A549 (cell line): Measurements from ENCODE around the gene INKA2. TPM values are rescaled to one million over a fixed set of nuclear protein-coding genes. Genes with fewer than 3 reads are reported as not detected.

Experiments used
- ATAC-seq, 2 experiments: fragments of 200-7000 bp in 1 of 2; fragments of >200 bp in 1 of 2; cut with Nextera tagmentation in 1 of 2; cut with Tn5 transposase in 1 of 2; 3 replicates each; pipeline versions ENCODE4 v1.8.0 to v1.9.1; 2018 to 2020; ENCODE audit warnings: mild to moderate bottlenecking in 1 of 2, moderate library complexity in 1 of 2
- CTCF ChIA-PET: fragments of 300-600 bp; sonication (Branson Sonifier 250); formaldehyde crosslinking; extraction: SDS; loops from one replicate; lab custom pipeline; 2021; ENCODE audit warnings: antibody characterized with exemption, inconsistent platforms; lab: Yijun Ruan, JAX
- POLR2A ChIA-PET: fragments of 350-600 bp; formaldehyde crosslinking; extraction: SDS; loops from one replicate; lab custom pipeline; 2021; ENCODE audit warnings: antibody characterized with exemption, inconsistent platforms; lab: Yijun Ruan, JAX
- DNase-seq, 2 experiments: peaks; one replicate each; pipeline versions ENCODE4 v3.0.0 to v3.0.0-alpha.2; 2011 to 2016; ENCODE audit warnings: low read depth in 1 of 2, low spot score in 1 of 2
- FAIRE-seq: peaks from 2 replicates; lab custom pipeline; 2011; peaks lifted over from hg19 to GRCh38; lab: Jason Lieb, UNC
- H3K27ac ChIP-seq, 2 experiments: fragments of >200 bp; sonication (Bioruptor Twin); formaldehyde crosslinking; 3 replicates each; pipeline ENCODE4 v1.5.1; 2016 to 2017
- H3K4me1 ChIP-seq: fragments of >200 bp; sonication (Bioruptor Twin); formaldehyde crosslinking; 3 replicates; pipeline ENCODE4 v1.6.1; 2016
- H3K4me2 ChIP-seq: fragments of >200 bp; sonication (Bioruptor Twin); formaldehyde crosslinking; 3 replicates; pipeline ENCODE4 v1.6.1; 2016
- H3K4me3 ChIP-seq: fragments of >200 bp; sonication (Bioruptor Twin); formaldehyde crosslinking; 3 replicates; pipeline ENCODE4 v1.5.1; 2016
- H3K9me3 ChIP-seq: fragments of >200 bp; sonication (Bioruptor Twin); formaldehyde crosslinking; 3 replicates; pipeline ENCODE4 v1.6.1; 2016
- CHD4 ChIP-seq: fragments of 200-600 bp; sonication (generic); IDR thresholded peaks from 2 replicates; pipeline ENCODE4 v1.6.1; 2016; ENCODE audit warnings: antibody characterized with exemption, mild to moderate bottlenecking, borderline replicate concordance
- EHF ChIP-seq: fragments of 250-450 bp; sonication (Bioruptor Pico); IDR thresholded peaks from 2 replicates; pipeline ENCODE4 v1.5.0; 2020; ENCODE audit warnings: mild to moderate bottlenecking
- ESRRA ChIP-seq: fragments of 150-350 bp; IDR thresholded peaks from 2 replicates; pipeline ENCODE4 v1.6.1; 2014; ENCODE audit warnings: mild to moderate bottlenecking, low read length, borderline replicate concordance
- FOSL2 ChIP-seq, 2 experiments: fragments of 450-650 bp in 1 of 2; fragments of >200 bp in 1 of 2; sonication (Bioruptor Twin) in 1 of 2; formaldehyde crosslinking; IDR thresholded peaks; 2 replicates each; pipeline versions ENCODE4 v1.5.0 to v1.6.1; 2016 to 2020; ENCODE audit warnings: mild to moderate bottlenecking in 1 of 2, moderate library complexity in 1 of 2
- HEYL ChIP-seq: fragments of 250-450 bp; sonication (Bioruptor Pico); IDR thresholded peaks from 2 replicates; pipeline ENCODE4 v1.8.0; 2021; ENCODE audit warnings: mild to moderate bottlenecking, moderate library complexity
- HOXB5 ChIP-seq: fragments of 250-450 bp; sonication (Bioruptor Pico); IDR thresholded peaks from 2 replicates; pipeline ENCODE4 v1.5.0; 2020; ENCODE audit warnings: mild to moderate bottlenecking, moderate library complexity
- JUN ChIP-seq, 2 experiments: fragments of >200 bp; sonication (Bioruptor Twin); formaldehyde crosslinking; IDR thresholded peaks; 2 replicates in 1 of 2; 3 replicates in 1 of 2; pipeline ENCODE4 v1.6.1; 2016 to 2017
- KDM1A ChIP-seq: fragments of 200-600 bp; sonication (generic); IDR thresholded peaks from 2 replicates; pipeline ENCODE4 v1.6.1; 2016; ENCODE audit warnings: low read depth, mild to moderate bottlenecking
- MAFK ChIP-seq: fragments of 450-650 bp; IDR thresholded peaks from 2 replicates; pipeline ENCODE4 v1.6.1; 2014; ENCODE audit not compliant: partially characterized antibody
- MAZ ChIP-seq: fragments of 150-350 bp; IDR thresholded peaks from 2 replicates; pipeline ENCODE4 v1.6.1; 2014; ENCODE audit warnings: antibody characterized with exemption, low read depth, low read length, borderline replicate concordance
- NPAS2 ChIP-seq: fragments of 250-450 bp; sonication (Bioruptor Pico); IDR thresholded peaks from 2 replicates; pipeline ENCODE4 v1.8.0; 2022; ENCODE audit warnings: mild to moderate bottlenecking, moderate library complexity, borderline replicate concordance
- NR3C1 ChIP-seq: fragments of >200 bp; sonication (Bioruptor Twin); formaldehyde crosslinking; IDR thresholded peaks from 3 replicates; pipeline ENCODE4 v1.6.1; 2017
- PHF8 ChIP-seq: fragments of 200-600 bp; sonication (generic); IDR thresholded peaks from 2 replicates; pipeline ENCODE4 v1.6.1; 2016; ENCODE audit warnings: low read depth, mild to moderate bottlenecking, antibody characterized with exemption, moderate library complexity, borderline replicate concordance
- POLR2AphosphoS2 ChIP-seq: conservative IDR thresholded peaks from 2 replicates; pipeline ENCODE4 v1.6.1; 2012; ENCODE audit warnings: low read length, improper control_type of control experiment, inconsistent platforms
- RCOR1 ChIP-seq: fragments of 150-350 bp; IDR thresholded peaks from 2 replicates; pipeline ENCODE4 v1.6.1; 2014; ENCODE audit warnings: antibody characterized with exemption, low read length, low read depth
- RFX5 ChIP-seq: fragments of 450-650 bp; IDR thresholded peaks from 2 replicates; pipeline ENCODE4 v1.7.1; 2014; ENCODE audit warnings: antibody characterized with exemption, mild to moderate bottlenecking, moderate library complexity
- SMC3 ChIP-seq: fragments of >200 bp; sonication (Bioruptor Twin); formaldehyde crosslinking; IDR thresholded peaks from 3 replicates; pipeline ENCODE4 v1.6.1; 2018; ENCODE audit warnings: inconsistent platforms
- TFCP2L1 ChIP-seq: fragments of 250-450 bp; sonication (Bioruptor Pico); IDR thresholded peaks from 2 replicates; pipeline ENCODE4 v1.5.0; 2021; ENCODE audit warnings: mild to moderate bottlenecking
- TP53 ChIP-seq: fragments of 250-450 bp; sonication (Bioruptor Pico); IDR thresholded peaks from 2 replicates; pipeline ENCODE4 v1.5.0; 2021; ENCODE audit warnings: mild to moderate bottlenecking, moderate library complexity
- ZFP36 ChIP-seq: fragments of 450-650 bp; IDR thresholded peaks from 2 replicates; pipeline ENCODE4 v1.6.1; 2014; ENCODE audit warnings: borderline replicate concordance; ENCODE audit not compliant: partially characterized antibody
- WGBS: methylation state at CpG from one replicate; pipeline ENCODE4 v1.1.6; 2017; ENCODE audit errors: missing lambda C conversion rate; 5-methylcytosine and 5-hydroxymethylcytosine counted together
- polyA plus RNA-seq, 4 experiments: library from polyadenylated mRNA; depleted of rRNA in 3 of 4; stranded (reverse); fragments of >200 nt; fragmentation: RNase III in 1 of 4; extraction: RNeasy Plus Mini Kit Qiagen cat#74134 plus additional on column Dnase treatment in 1 of 4; gene quantifications; 2 replicates in 3 of 4; 3 replicates in 1 of 4; pipeline ENCODE4 v1.2.3, GENCODE V29; 2011 to 2017
- TF ChIP-seq, protein P1 (sequence below): fragments of 450-650 bp; IDR thresholded peaks from 2 replicates; pipeline ENCODE4 v1.6.1; 2014; ENCODE audit warnings: antibody characterized with exemption
- TF ChIP-seq, protein P2 (sequence below): fragments of 200-600 bp; sonication (generic); IDR thresholded peaks from 2 replicates; pipeline ENCODE4 v1.6.1; 2016; ENCODE audit warnings: antibody characterized with exemption, mild to moderate bottlenecking, moderate library complexity
- TF ChIP-seq, protein P3 (sequence below): fragments of 150-350 bp; IDR thresholded peaks from 2 replicates; pipeline ENCODE4 v1.6.1; 2014; ENCODE audit warnings: low read depth, mild to moderate bottlenecking, low read length
- TF ChIP-seq, protein P4 (sequence below): fragments of >200 bp; sonication (Bioruptor Twin); formaldehyde crosslinking; IDR thresholded peaks from 2 replicates; pipeline ENCODE4 v1.6.1; 2016
- TF ChIP-seq, protein P5 (sequence below): fragments of 250-450 bp; sonication (Bioruptor Pico); IDR thresholded peaks from 2 replicates; pipeline ENCODE4 v1.5.0; 2020; ENCODE audit warnings: low read depth, mild to moderate bottlenecking, moderate library complexity

INKA2 gene
- polyA plus RNA-seq, 2 of the 4 experiments (the other 2 are of a cell fraction), result 1.2 to 1.3 TPM

DNA sequence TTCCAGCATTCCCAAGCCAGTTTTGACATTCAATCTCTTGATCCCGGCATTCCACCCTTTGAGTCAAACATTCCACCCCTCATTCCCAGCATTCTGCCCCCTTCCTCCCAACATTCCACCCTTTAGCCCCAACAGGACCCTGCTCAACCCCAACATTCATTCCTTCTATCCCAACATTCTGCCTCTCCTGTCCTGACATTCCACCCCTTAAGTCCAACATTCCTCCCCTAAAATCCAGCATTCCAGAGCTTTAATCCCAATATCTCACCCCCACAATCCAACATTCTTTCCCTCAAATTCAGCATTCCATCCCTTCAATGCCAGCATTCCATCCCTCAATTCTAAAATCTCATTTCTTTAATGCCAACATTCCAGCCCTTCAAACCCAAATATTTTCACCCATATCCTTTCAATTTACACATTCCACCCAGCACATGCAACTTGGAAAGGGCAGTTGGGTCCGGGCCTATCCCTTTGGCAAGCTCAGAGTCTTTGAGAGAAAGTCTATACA, 39.4 kb upstream of the INKA2 start (continued):
- TF ChIP-seq CHD4 (no peak), RFX5 (no peak), ESRRA (no peak)
- TF ChIP-seq, protein P1, sequence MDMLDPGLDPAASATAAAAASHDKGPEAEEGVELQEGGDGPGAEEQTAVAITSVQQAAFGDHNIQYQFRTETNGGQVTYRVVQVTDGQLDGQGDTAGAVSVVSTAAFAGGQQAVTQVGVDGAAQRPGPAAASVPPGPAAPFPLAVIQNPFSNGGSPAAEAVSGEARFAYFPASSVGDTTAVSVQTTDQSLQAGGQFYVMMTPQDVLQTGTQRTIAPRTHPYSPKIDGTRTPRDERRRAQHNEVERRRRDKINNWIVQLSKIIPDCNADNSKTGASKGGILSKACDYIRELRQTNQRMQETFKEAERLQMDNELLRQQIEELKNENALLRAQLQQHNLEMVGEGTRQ, result no peak
- TF ChIP-seq, protein P2, sequence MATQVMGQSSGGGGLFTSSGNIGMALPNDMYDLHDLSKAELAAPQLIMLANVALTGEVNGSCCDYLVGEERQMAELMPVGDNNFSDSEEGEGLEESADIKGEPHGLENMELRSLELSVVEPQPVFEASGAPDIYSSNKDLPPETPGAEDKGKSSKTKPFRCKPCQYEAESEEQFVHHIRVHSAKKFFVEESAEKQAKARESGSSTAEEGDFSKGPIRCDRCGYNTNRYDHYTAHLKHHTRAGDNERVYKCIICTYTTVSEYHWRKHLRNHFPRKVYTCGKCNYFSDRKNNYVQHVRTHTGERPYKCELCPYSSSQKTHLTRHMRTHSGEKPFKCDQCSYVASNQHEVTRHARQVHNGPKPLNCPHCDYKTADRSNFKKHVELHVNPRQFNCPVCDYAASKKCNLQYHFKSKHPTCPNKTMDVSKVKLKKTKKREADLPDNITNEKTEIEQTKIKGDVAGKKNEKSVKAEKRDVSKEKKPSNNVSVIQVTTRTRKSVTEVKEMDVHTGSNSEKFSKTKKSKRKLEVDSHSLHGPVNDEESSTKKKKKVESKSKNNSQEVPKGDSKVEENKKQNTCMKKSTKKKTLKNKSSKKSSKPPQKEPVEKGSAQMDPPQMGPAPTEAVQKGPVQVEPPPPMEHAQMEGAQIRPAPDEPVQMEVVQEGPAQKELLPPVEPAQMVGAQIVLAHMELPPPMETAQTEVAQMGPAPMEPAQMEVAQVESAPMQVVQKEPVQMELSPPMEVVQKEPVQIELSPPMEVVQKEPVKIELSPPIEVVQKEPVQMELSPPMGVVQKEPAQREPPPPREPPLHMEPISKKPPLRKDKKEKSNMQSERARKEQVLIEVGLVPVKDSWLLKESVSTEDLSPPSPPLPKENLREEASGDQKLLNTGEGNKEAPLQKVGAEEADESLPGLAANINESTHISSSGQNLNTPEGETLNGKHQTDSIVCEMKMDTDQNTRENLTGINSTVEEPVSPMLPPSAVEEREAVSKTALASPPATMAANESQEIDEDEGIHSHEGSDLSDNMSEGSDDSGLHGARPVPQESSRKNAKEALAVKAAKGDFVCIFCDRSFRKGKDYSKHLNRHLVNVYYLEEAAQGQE, result no peak
- TF ChIP-seq, all 56 proteins: peak for 0

DNA sequence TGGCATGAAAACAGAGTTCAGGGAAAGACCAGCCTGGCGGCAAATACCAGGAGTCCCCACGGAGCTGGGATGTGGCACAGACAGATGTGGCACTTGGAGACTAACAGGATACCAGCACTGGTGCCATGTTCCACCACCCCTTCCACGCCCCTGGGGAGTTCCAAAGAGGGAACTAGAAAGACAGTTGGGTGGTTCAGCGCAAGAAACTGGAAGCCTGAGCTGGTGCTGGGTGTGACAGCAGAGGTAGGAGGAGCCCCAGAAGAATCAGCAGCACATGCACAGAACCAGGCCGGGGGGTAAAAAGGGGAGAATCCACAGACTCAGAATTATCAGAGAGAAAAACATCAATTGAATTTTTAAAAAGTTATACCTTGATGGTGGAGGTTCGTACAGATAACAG, 38.9 kb upstream of the INKA2 start:
- TF ChIP-seq MAFK, result no peak
- TF ChIP-seq, protein P3, sequence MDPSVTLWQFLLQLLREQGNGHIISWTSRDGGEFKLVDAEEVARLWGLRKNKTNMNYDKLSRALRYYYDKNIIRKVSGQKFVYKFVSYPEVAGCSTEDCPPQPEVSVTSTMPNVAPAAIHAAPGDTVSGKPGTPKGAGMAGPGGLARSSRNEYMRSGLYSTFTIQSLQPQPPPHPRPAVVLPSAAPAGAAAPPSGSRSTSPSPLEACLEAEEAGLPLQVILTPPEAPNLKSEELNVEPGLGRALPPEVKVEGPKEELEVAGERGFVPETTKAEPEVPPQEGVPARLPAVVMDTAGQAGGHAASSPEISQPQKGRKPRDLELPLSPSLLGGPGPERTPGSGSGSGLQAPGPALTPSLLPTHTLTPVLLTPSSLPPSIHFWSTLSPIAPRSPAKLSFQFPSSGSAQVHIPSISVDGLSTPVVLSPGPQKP, result no peak
- TF ChIP-seq ZFP36, result no peak
- TF ChIP-seq EHF (CRISPR knock-in tag), result no peak
- TF ChIP-seq KDM1A, result no peak
- no peak for TF ChIP-seq RCOR1
- H3K9me3 ChIP-seq, result no peaks in the 10 kb centered on the region
- ATAC-seq (no peak), DNase-seq (no peak), FAIRE-seq (no peak)
- ChIA-PET POLR2A (no interaction called here), CTCF (interaction anchor here (2.3 kb wide), 1 partner anchor 9 kb away, joined by 6 read pairs; no protein-coding TSS in a partner anchor)
- H3K4me1 ChIP-seq, result no peaks in the 10 kb centered on the region
- H3K4me3 ChIP-seq, result no peak overlapping the region
- no peak overlapping the region for H3K27ac ChIP-seq
- WGBS, result 46% methylated on average over 6 of the region's 6 CpGs
- no peak overlapping the region for H3K4me2 ChIP-seq

DNA sequence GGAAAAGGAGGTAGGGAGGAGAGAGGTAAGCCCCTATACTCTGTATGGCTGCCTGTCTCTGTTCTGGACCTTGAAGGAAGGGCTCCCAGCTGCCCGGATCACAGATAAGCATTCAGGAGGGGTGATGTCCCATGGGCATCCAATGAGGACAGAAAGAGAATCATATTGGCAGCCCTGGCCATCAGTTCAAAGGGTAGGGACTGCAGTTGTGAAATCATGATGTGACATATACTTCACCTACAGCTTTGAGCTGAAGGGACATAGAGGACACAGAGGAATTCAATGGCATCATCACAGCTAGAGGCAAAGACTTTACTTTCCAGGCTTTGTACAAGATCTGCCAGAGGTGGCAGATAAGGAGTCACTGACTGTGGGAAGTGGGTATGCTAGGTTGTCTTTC, 38.1 kb upstream of the INKA2 start:
- Histone ChIP-seq H3K4me1 (no peaks in the 10 kb centered on the region), H3K27ac (no peak overlapping the region), H3K4me2 (no peak overlapping the region), H3K4me3 (no peak overlapping the region), H3K9me3 (no peaks in the 10 kb centered on the region)
- ATAC-seq (no peak), DNase-seq (no peak), FAIRE-seq (no peak)
- POLR2A ChIA-PET, result no interaction called here
- TF ChIP-seq HEYL (CRISPR knock-in tag) (no peak), NPAS2 (CRISPR knock-in tag) (no peak), PHF8 (no peak), ESRRA (no peak), JUN (IDR thresholded peaks at IDR 0.05) (no peak), FOSL2 (IDR thresholded peaks at IDR 0.05) (no peak), FOSL2 (CRISPR knock-in tag; IDR thresholded peaks at IDR 0.05) (no peak), POLR2AphosphoS2 (no peak), NR3C1 (no peak), SMC3 (no peak), HOXB5 (CRISPR knock-in tag) (no peak), MAZ (no peak), TP53 (CRISPR knock-in tag) (no peak), KDM1A (no peak), EHF (CRISPR knock-in tag) (no peak), TFCP2L1 (CRISPR knock-in tag) (no peak)
- TF ChIP-seq, protein P4, sequence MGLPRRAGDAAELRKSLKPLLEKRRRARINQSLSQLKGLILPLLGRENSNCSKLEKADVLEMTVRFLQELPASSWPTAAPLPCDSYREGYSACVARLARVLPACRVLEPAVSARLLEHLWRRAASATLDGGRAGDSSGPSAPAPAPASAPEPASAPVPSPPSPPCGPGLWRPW, result no peak
- TF ChIP-seq, protein P5, sequence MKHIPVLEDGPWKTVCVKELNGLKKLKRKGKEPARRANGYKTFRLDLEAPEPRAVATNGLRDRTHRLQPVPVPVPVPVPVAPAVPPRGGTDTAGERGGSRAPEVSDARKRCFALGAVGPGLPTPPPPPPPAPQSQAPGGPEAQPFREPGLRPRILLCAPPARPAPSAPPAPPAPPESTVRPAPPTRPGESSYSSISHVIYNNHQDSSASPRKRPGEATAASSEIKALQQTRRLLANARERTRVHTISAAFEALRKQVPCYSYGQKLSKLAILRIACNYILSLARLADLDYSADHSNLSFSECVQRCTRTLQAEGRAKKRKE (CRISPR knock-in tag), result no peak
- TF ChIP-seq, protein P1, result no peak
- CTCF ChIA-PET, result interaction anchor here (2.3 kb wide), 1 partner anchor 8 kb away, joined by 6 read pairs; no protein-coding TSS in a partner anchor
- WGBS, result 25% methylated on average over 1 of the region's 1 CpG
